ENCODE results near the gene ZNF548. TPM values are rescaled to one million over a fixed set of nuclear protein-coding genes. Genes with fewer than 3 reads are reported as not detected.

ZNF548 gene
- total RNA-seq, 1 experiment from 2014 or later = 14.7 TPM

GRCh38 chr19:57362997-57363687 lies 26.5 kb upstream of the ZNF548 start, which contains the start of the genes TRAPPC2B and ZNF547:
Gene TRAPPC2B (plus strand): TSS chr19:57363551. CDS start chr19:57364834, 1,283 bp downstream.
Gene ZNF547 (plus strand): TSS chr19:57363551. CDS start chr19:57368556, 5,005 bp downstream.
- intact Hi-C loops (cut with micrococcal nuclease; ENCODE audit: unreplicated experiment) = no loop called here
- CTCF ChIA-PET = no interaction called here
- Histone ChIP-seq H3K27me3 (ENCODE audit: control insufficient read depth, insufficient read depth, low read length) (no peaks in the 10 kb centered on the region), H3K4me3 (ENCODE audit: low read depth in 2 of 2, low read length in 2 of 2) (peak within 1 kb of the TSS; percentile 80 to 81), H3K4me1 (ENCODE audit: control insufficient read depth, insufficient read depth, low read length) (peaks cover 5% of the 10 kb centered on the region), H3K36me3 (ENCODE audit: control insufficient read depth, insufficient read depth, low read length) (no peaks in the 10 kb centered on the region), H3K9me3 (ENCODE audit: control insufficient read depth, insufficient read depth, low read depth, low read length) (no peaks in the 10 kb centered on the region; the same call in 1 of the 2 replicates), H3K27ac (ENCODE audit: low read length) (peak within 1 kb of the TSS; percentile 97)
- in situ Hi-C loops (cut with HindIII; ENCODE audit: low pct_unique_long_range_greater_than_20kb, low sequenced_read_pairs) = no loop called here
- ATAC-seq (peak; percentile 98), DNase-seq (ENCODE audit: low read depth, low spot score) (peak; percentile 99)
- TF ChIP-seq REST (IDR thresholded peaks at IDR 0.05; ENCODE audit: insufficient read depth in 1 of 2, low read depth in 2 of 2, low read length in 1 of 2) (no peak), POLR2AphosphoS5 (IDR thresholded peaks at IDR 0.05; ENCODE audit: low read depth, low read length) (peak; percentile 57; the same call in 1 of the 2 replicates), CTCF (IDR thresholded peaks at IDR 0.05) (no peak), SIN3A (IDR thresholded peaks at IDR 0.05; ENCODE audit: borderline replicate concordance, insufficient read depth, low read depth, low read length) (no peak; the same call in 1 of the 2 replicates), TCF7L2 (IDR thresholded peaks at IDR 0.05; ENCODE audit: low read depth, low read length) (no peak)
- POLR2A ChIA-PET = interaction anchor here (0.7 kb wide), 1 partner anchor 27 kb away, joined by 3 read pairs; the partner anchor contains the start of gene ZNF548
- no TSS peak for BruUV-seq (replicated peaks)

- intact Hi-C loops (cut with micrococcal nuclease; ENCODE audit: unreplicated experiment) = no loop called here
- BruUV-seq (replicated peaks) = no TSS peak
- POLR2A ChIA-PET = interaction anchor here (0.7 kb wide), 1 partner anchor 26 kb away, joined by 3 read pairs; the partner anchor contains the start of gene ZNF548
- TF ChIP-seq CTCF (IDR thresholded peaks at IDR 0.05) (no peak), POLR2AphosphoS5 (IDR thresholded peaks at IDR 0.05; ENCODE audit: low read depth, low read length) (no peak), REST (IDR thresholded peaks at IDR 0.05; ENCODE audit: insufficient read depth in 1 of 2, low read depth in 2 of 2, low read length in 1 of 2) (no peak), SIN3A (IDR thresholded peaks at IDR 0.05; ENCODE audit: borderline replicate concordance, insufficient read depth, low read depth, low read length) (no peak), TCF7L2 (IDR thresholded peaks at IDR 0.05; ENCODE audit: low read depth, low read length) (no peak)
- DNase-seq (ENCODE audit: low read depth, low spot score) (no peak), ATAC-seq (no peak)
- Histone ChIP-seq H3K27me3 (ENCODE audit: control insufficient read depth, insufficient read depth, low read length) (no peaks in the 10 kb centered on the region), H3K36me3 (ENCODE audit: control insufficient read depth, insufficient read depth, low read length) (no peaks in the 10 kb centered on the region), H3K27ac (ENCODE audit: low read length) (peak overlapping the region; percentile 97), H3K9me3 (ENCODE audit: control insufficient read depth, insufficient read depth, low read depth, low read length) (no peaks in the 10 kb centered on the region), H3K4me3 (ENCODE audit: low read depth in 2 of 2, low read length in 2 of 2) (peak overlapping the region; percentile 80 to 81), H3K4me1 (ENCODE audit: control insufficient read depth, insufficient read depth, low read length) (peaks cover 5% of the 10 kb centered on the region)
- in situ Hi-C loops (cut with HindIII; ENCODE audit: low pct_unique_long_range_greater_than_20kb, low sequenced_read_pairs) = no loop called here
- CTCF ChIA-PET = no interaction called here
Measured at GRCh38 chr19:57363688-57364181, 25.9 kb upstream of the ZNF548 start.
